Stimulated activated CD8-positive, alpha-beta memory T cell treated with anti-CD3 and anti-CD28 coated beads, Interleukin-7, amount 100 ng/mL, for 24 hours (primary cell): ENCODE results near the gene WEE1.

Source experiments
- DNase-seq: peaks from one replicate; pipeline ENCODE4 v3.0.0-alpha.2; 2020; ENCODE audit warnings: low read depth

Gene WEE1

DNA sequence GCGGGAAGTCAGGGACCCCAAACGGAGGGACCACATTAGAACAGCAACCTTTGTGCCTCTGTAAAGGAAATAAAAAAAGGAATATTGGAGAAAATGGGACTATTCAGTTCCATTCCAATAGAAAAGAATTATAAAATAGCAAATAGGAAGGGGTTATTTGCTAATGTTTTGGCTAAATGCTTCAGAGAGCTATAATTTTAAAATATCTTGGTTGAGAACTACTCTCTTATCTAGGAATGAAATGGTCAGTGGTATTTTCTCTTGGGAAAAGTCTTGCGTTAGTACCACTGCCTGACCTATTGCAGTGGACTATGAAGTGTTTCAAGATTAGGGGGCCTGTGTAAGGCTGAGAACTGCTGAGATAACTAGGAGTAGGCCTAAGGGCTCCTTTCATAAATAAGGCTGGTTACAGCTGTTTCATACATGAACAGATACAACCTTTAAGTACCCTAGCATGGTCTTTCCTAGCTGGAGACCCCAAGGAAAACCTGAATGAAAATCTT, 6.9 kb upstream of the WEE1 start:
- no peak for DNase-seq

DNA sequence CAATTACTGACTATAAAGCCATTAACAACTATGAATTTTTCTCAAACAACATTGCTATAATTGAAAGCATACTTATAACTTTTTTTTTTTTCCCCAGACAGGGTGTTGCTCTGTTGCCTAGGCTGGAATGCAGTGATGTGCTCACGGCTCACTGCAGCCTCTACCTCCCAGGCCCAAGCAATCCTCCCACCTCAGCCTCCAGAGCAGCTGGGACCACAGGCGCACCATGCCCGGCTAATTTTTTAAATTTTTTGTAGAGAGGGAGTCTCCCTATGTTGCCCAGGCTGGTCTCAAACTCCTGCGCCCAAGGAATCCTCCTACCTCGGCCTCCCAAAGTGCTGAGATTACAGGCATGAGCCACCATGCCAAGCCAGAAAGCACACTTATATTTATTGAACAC, 6.1 kb upstream of the WEE1 start:
- no peak for DNase-seq

DNA sequence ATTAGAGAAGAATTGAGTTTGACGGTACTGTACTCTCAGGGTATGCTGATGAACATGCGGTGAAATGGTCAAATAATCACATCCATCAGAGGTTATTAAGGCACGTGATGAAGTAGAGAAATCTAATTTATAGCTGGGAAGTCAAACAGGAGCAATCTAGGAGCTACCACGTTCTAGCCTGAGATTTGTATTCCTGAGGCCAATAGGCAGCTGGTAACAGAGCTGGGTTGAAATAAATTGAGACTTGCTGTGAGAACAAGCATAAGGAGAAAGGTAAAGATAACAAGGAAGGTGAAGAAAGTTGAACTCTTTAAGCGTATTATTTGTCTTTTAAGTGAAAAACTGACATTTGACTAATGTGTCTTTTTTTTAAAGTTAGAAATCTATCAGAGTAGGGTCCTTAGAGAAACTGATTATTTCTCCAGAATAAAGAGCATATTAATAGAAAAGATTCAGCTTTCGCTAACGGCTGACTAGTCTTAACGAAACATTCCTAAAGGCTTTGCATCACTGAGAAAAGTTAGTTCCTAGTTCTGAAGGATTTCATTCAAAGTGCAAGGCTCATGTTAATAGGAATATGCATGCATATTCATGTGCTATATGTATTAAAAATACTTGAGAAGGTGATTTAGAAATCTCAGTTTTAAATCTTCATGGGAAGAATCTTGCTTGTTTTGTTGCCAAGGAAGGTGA, 5.2 kb upstream of the WEE1 start:
- DNase-seq = no peak

DNA sequence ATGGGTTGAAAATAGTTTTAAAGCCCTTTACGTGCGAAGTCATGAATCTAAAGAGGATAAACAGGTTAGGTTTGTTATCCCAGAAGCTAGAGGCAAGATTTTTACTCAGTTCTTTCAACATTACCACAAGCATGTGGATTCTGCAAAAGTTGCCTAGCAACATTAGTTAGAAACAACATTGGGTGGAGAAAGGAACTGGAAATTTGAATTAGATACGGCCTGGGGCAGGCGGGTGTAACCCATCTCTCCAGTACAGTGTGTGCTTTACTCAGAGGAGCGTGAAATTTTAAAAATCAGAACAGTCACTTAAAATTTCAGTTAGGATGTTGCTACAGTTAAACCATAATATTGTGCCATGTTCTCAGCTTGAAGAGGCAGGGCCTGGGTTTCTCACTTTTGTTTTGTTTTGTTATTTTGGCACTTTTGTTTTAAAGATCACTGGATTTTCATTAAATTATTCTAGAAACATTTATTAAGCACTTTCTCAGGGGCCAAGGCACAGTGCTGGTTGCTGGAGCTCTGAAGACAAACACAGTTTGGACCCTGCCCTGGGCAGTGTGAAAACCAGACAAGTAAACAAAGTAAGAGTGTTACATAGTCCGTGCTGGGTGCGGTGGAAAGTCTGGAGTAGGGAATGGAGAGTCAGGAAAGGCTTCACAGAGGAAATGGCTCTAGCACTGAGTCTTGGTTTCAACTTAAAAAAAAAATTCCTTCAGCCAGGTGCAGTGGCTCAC, 4.4 kb upstream of the WEE1 start:
- no peak for DNase-seq

GRCh38 chr11:9569588-9570164, 3.8 kb upstream of the WEE1 start:
- DNase-seq = no peak

DNA sequence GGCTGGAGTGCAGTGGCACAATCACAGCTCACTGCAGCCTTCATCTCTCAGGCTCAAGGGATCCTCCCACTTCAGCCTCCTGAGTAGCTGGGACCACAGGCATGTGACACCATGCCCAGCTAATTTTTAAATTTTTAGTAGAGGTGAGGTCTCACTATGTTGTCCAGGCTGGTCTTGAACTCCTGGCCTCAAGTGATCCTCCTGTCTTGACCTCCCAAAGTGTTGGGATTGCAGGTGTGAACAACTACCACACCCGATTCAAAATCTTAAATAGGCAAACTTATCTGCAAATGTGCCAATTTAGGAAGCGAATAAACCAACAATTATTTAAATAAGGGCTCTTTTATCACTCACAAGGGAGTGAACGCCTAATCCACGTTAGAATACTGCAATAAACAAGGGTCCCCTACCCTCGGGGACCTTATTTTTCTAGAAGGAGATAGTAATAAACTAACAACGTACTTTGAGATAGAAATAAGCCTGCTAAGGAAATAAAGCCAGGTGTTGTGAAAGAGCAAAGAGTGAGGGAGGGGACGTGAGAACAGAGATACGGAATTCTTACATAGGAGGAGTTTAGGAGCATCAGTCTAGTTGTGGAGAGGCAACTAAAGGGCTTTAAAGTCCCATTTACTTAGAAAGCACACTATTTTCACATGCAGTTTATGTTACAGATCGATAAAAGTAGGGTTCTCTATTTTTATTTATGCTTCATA, 3.0 kb upstream of the WEE1 start:
- DNase-seq = no peak

DNA sequence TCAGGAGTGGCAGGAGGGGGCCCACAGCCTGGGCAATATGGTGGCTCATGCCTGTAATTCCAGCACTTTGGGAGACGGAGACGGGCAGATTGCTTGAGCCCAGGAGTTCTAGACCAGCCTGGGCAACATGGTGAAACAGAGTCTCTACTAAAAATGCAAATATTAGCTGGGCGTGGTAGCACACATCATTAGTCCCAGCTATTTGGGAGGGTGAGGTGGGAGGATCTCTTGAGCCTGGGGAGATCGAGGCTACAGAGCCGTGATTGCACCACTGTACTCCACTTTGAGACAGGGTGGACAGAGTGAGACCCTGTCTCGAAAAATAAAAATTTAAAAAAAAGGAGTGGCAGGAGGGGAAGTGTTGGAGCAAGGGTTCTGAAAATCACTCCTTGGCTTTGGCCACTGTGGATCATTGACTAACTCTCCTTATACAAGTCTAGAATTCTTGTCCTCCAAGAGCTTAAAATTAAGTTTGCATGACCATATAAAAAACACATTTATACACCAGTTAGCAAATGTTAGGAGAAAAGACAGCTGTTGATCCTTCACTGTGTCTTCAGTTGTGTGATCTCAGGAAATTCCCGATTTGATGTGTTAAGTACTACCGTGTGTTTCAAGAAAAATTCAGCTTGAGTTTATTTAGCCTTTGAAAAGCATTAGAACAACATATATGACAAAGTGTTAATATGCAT, 2.3 kb upstream of the WEE1 start:
- no peak for DNase-seq

DNA sequence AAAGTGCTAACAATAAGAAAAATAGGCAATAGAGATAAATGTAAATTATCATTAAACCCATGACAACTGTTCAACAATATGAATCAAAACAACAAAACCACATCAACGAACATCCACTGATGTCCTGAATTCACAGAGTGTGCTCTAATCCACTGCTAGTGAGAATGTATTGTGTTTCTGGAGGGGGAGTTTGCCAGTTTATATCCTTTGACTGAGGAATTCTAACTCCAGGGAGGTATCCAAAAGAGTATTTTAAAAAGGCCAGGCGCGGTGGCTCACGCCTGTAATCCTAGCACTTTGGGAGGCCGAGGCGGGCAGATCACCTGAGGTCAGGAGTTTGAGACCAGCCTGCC, 1.7 kb upstream of the WEE1 start:
- DNase-seq = no peak

- no peak for DNase-seq
These were observed 528 bp downstream of the WEE1 start for GRCh38 chr11:9573775-9574621.

GRCh38 chr11:9574622-9575259, 1.3 kb downstream of the WEE1 start:
- no peak for DNase-seq

DNA sequence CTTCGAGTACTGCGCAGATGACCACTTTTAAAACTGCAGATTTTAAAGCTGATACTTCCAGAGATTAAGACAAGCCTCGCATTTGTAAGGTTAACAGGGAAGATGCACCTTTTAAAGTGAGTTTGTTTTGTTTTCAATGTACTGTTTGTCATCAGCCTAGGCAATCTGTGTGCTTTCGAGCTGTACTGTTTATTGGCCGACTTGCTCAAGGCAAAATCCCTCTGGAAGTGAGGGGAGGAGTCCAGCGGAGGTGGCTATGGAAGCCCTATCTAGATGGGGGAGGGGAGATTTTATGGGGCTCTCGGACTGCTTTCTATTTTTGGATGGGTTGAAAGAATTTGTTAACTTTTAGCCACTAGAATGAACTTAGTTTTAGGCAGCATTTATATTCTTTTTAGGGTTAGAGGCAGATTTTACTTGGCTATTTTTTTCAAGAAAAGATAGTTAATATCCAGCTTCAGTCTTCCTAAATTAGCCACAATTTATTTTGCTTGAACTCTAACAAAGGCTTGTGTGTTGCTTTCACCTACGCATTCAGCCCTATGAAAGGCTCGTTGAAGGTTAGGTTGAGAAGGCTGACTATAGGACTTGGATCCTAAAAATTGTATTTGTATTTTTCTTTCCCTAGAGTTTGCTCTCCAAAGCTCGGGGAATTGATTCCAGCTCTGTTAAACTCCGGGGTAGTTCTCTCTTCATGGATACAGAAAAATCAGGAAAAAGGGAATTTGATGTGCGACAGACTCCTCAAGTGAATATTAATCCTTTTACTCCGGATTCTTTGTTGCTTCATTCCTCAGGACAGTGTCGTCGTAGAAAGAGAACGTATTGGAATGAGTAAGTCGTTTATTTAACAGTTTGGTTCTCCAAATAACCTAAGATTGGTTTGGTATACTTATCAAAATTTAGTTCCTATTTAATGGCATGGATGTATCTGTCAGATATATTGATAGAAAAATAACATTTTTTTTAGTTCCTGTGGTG, 2.1 kb downstream of the WEE1 start:
- no peak for DNase-seq

- no peak for DNase-seq
These were observed 3.4 kb downstream of the WEE1 start for GRCh38 chr11:9576701-9577381.

- DNase-seq = no peak
These were observed 4.1 kb downstream of the WEE1 start for GRCh38 chr11:9577556-9577955.

GRCh38 chr11:9580894-9581293, 7.4 kb downstream of the WEE1 start:
- no peak for DNase-seq

DNA sequence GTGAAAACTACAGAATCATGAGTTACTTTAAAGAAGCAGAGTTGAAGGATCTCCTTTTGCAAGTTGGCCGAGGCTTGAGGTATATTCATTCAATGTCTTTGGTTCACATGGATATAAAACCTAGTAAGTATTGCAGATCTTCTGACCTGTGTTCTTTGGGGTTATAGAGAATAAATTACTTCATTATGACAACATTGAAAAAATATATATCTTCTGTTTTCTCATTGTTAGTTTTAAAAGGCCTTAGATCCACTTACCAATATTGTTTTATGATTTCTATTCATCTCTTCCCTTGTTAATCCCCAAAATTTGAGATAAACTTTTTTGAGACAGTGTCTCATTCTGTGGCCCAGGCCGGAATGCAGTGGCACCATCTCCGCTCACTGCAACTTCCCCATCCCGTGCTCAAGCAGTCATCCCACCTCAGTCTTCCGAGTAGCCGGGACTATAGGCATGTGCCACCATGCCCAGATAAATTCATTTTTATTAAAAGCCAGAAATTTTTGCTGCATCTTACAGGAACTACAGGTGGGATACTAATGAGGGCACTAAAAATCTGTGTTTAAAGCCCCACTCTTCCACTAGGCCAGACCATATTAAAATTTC, 8.2 kb downstream of the WEE1 start:
- DNase-seq = no peak

DNA sequence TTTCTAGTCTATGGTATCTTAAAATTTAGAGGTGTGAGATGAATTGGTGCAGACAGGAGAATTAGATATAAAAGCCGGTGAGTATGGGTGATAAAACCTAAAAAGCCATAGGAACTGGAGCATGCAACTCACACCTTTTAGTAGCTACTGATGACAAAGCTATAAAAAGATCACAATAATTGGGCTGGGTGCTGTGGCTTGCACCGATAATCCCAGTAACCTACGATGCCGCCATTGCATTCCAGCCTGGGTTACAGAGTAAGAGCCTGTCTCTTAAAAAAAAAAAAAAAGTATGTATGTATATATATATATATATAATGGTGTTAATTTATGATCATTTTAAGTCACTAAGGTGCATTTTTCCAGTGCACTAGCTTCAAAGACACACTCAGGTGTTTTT, 17.2 kb downstream of the WEE1 start:
- DNase-seq = no peak

DNA sequence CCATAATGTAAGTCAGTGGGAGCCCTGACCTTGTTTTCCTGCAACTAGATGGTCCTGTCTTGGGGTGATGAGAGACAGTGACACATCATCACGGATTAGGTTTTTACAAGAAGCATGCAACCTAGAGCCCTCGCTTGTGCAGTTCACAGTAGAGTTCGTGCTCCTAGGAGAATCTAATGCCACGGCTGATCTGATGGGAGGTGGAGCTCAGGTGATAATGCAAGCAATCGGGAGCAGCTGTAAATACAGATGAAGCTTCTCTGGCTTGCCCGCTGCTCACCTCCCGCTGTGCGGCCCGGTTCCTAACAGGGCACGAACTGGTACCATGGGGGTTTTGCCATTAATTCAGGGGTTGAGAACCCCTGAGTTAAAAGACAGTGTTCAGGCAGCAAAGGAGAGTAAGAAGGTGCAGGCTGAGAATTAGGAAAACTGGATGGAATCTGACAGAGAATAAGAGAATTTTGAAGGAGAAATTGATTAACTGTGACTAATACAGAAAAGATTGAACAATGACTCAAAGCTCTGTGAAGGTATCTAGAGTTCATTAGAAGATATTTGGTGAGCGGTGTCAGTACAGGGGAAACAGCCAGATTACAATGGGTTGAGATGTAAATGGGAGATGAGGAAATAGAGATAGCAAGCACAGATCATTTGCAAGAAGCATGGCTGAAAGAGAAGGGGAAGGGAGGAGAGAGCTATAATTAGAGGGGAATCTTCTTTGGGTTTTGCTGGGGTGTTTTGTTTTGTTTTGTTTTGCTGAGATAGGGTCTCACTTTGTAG, 21.0 kb downstream of the WEE1 start:
- no peak for DNase-seq
